ENCODE data around the gene DTD1.

DTD1 gene

DNA sequence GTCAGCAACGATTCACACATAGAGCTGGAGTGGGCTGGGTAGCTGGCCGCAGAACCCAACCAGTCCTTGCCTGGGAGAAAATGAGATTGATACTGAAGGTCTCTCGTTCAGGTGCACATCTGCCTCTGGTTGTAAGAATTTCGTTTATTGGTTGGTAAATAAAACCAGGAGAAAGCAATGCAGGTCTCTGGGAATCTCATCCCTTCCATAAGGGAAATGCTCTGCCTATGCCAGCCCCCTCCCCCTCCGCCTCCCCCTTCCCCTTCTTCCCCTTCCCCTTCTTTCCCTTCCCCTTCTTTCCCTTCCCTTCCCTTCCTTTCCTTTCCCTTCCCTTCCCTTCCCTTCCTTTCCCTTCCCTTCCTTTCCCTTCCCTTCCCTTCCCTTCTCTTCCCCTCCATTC is 107.3 kb downstream of the DTD1 start:
- DNase-seq (ENCODE audit: low read depth) = no peak
- no peak overlapping the region for H3K4me3 ChIP-seq (ENCODE audit: low read length)
- TF ChIP-seq CTCF (IDR thresholded peaks at IDR 0.05; ENCODE audit: insufficient read depth, low read depth, low read length, missing control alignments) = no peak

DNA sequence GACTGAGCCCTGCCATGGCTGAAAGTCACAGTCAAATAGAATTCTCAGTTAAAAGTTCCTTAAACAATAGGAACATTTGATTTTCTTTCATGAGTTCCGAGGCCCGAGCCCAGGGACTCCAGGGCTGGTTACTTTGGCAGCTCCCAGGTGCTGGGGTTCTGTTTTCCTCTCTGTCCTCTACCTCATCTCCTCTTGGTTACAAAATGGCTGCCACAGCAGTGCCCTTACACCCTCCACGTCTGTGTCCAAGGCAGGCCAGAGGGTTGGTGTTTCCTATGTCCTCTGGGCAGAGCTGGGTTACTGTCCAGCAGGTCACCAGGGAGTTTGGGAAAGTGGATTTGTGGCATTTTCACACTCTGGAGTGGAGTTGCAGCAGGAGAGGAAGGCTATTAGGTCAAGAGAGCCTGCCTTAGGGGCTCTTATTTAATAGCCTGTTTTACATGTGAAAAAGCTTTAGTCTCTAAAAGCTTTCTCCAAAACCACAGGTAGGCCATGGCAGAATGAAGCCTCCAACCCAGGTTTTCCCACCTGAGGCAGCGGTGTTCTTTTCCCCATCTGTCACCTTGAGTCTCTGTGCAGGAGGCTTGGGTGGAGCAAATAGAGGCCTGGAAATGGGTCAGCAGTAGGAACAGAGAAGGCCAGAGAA is 111.0 kb downstream of the DTD1 start:
- H3K4me3 ChIP-seq (ENCODE audit: low read length) = no peak overlapping the region
- no peak for DNase-seq (ENCODE audit: low read depth)
- no peak for TF ChIP-seq CTCF (IDR thresholded peaks at IDR 0.05; ENCODE audit: insufficient read depth, low read depth, low read length, missing control alignments)

- no peak overlapping the region for H3K4me3 ChIP-seq (ENCODE audit: low read length)
- TF ChIP-seq CTCF (IDR thresholded peaks at IDR 0.05; ENCODE audit: insufficient read depth, low read depth, low read length, missing control alignments) = no peak
- no peak for DNase-seq (ENCODE audit: low read depth)
Measured at GRCh38 chr20:18701969-18702368, 114.1 kb downstream of the DTD1 start.

DNA sequence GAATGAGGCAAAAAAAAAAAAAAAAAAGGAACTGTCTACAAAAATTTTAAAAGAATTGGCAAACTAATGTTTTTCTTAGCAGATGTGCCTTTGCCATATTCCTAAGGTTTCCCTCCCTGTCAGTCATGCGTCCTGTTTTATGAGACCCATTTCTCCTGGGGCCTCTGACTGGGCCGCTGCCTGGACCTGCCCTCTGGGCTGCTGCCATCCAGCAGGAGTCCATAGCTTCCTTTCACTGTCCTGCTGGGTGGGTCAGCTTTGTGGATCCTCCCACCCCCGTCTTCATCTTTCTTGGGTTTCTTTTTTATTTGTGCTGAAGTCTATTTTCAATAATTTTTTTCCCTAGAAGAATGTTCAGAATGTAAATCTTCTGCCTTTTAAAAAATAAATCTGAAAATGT is 114.9 kb downstream of the DTD1 start:
- TF ChIP-seq CTCF (IDR thresholded peaks at IDR 0.05; ENCODE audit: insufficient read depth, low read depth, low read length, missing control alignments) = no peak
- DNase-seq (ENCODE audit: low read depth) = peak; percentile 13
- no peak overlapping the region for H3K4me3 ChIP-seq (ENCODE audit: low read length)

- DNase-seq (ENCODE audit: low read depth) = peak; percentile 7
- H3K4me3 ChIP-seq (ENCODE audit: low read length) = no peak overlapping the region
- TF ChIP-seq CTCF (IDR thresholded peaks at IDR 0.05; ENCODE audit: insufficient read depth, low read depth, low read length, missing control alignments) = no peak
Measured at GRCh38 chr20:18705490-18705889, 117.6 kb downstream of the DTD1 start.

GRCh38 chr20:18705910-18706309 is 118.1 kb downstream of the DTD1 start:
- DNase-seq (ENCODE audit: low read depth) = no peak
- no peak for TF ChIP-seq CTCF (IDR thresholded peaks at IDR 0.05; ENCODE audit: insufficient read depth, low read depth, low read length, missing control alignments)
- no peak overlapping the region for H3K4me3 ChIP-seq (ENCODE audit: low read length)

DNA sequence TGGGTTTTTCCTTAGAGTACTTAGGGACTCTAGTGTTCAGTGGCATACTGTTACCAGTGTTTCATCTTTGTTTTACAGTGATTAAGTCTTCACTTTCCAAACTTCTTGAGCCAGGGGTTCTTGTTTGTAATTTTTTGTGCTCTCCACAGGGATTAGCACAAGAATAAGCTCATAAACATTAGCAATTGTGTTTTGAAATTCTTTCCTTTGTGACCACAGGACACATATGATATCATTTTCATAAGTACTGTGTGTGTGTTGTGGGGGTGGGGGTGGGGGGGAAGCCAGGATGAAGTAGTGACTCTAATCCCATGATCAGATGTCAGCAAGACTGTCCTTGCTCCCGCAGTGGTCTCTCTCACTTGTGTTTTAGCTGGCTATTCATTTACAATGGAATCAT is 124.3 kb downstream of the DTD1 start:
- TF ChIP-seq CTCF (IDR thresholded peaks at IDR 0.05; ENCODE audit: insufficient read depth, low read depth, low read length, missing control alignments) = no peak
- no peak overlapping the region for H3K4me3 ChIP-seq (ENCODE audit: low read length)
- no peak for DNase-seq (ENCODE audit: low read depth)
